T-cell (primary cell): ENCODE results near the gene SELENOT. TPM values are rescaled to one million over a fixed set of nuclear protein-coding genes. Genes with fewer than 3 reads are reported as not detected.

ENCODE experiments used
- ATAC-seq, 4 experiments: fragments of 200-7000 bp in 3 of 4; fragments of 150-1000 bp in 1 of 4; cut with Tn5 transposase; replicated peaks in 1 of 4; 1 replicate in 3 of 4; 2 replicates in 1 of 4; pipeline ENCODE4 v1.10.0; 2021; ENCODE audit warnings: moderate library complexity in 3 of 4, mild to moderate bottlenecking in 2 of 4, moderate number of reproducible peaks in 1 of 4
- CTCF ChIA-PET, 2 donors: fragments of 300-600 bp; sonication (Branson Sonifier 250); formaldehyde crosslinking; loops; one replicate each; lab custom pipeline; 2022; ENCODE audit warnings: antibody characterized with exemption in 2 of 2; lab: Charles Lee
- POLR2A ChIA-PET, 2 donors: fragments of 300-600 bp; sonication (Branson Sonifier 250); formaldehyde crosslinking; loops; one replicate each; lab custom pipeline; 2022; ENCODE audit warnings: antibody characterized with exemption in 2 of 2; lab: Charles Lee
- DNase-seq, 35 experiments: peaks; one replicate each; pipeline versions ENCODE4 v3.0.0 to v3.0.0-alpha.2; 2013 to 2023
- H3K27ac ChIP-seq: one replicate; pipeline ENCODE4 v1.5.1; 2013; ENCODE audit warnings: low read length
- H3K27me3 ChIP-seq, 2 experiments: replicated peaks in 1 of 2; 1 replicate in 1 of 2; 2 replicates in 1 of 2; pipeline versions ENCODE4 v1.6.1 to v1.7.0; 2013; ENCODE audit warnings: low read length in 1 of 2, mixed read lengths in 1 of 2; ENCODE audit not compliant: control insufficient read depth in 2 of 2, insufficient read depth in 2 of 2; ENCODE audit errors: extremely low read depth in 1 of 2
- H3K36me3 ChIP-seq, 2 donors: 1 replicate in 1 of 2; 2 replicates in 1 of 2; pipeline versions ENCODE4 v1.6.1 to v1.7.0; 2013; ENCODE audit warnings: low read length in 1 of 2; ENCODE audit not compliant: control insufficient read depth in 2 of 2, insufficient read depth in 1 of 2; ENCODE audit errors: extremely low read depth in 1 of 2
- H3K4me1 ChIP-seq, 2 experiments: 1 replicate in 1 of 2; 2 replicates in 1 of 2; pipeline versions ENCODE4 v1.6.1 to v1.7.0; 2013; ENCODE audit warnings: low read length in 2 of 2, mixed read lengths in 1 of 2; ENCODE audit not compliant: insufficient read depth in 2 of 2, control insufficient read depth in 1 of 2; ENCODE audit errors: extremely low read depth in 1 of 2
- H3K4me3 ChIP-seq, 2 donors: 1 replicate in 1 of 2; 2 replicates in 1 of 2; pipeline versions ENCODE4 v1.5.1 to v1.7.0; 2013; ENCODE audit warnings: mild to moderate bottlenecking in 2 of 2, low read length in 1 of 2, moderate library complexity in 1 of 2; ENCODE audit not compliant: control insufficient read depth in 1 of 2; ENCODE audit errors: extremely low read depth in 1 of 2
- H3K9me3 ChIP-seq: 2 replicates; pipeline ENCODE4 v1.7.0; 2013
- H3K27ac Mint-ChIP-seq, 2 donors: one replicate each; pipeline ENCODE4 v1.8.0; 2020 to 2021; ENCODE audit warnings: mild to moderate bottlenecking in 2 of 2, mixed read lengths in 2 of 2
- H3K27me3 Mint-ChIP-seq, 2 donors: one replicate each; pipeline ENCODE4 v1.8.0; 2021 to 2022; ENCODE audit warnings: mixed read lengths in 2 of 2
- H3K36me3 Mint-ChIP-seq: one replicate; pipeline ENCODE4 v1.8.0; 2021; ENCODE audit warnings: mixed read lengths
- H3K4me1 Mint-ChIP-seq, 3 donors: one replicate each; pipeline ENCODE4 v1.8.0; 2020 to 2022; ENCODE audit warnings: mixed read lengths in 3 of 3, mild to moderate bottlenecking in 1 of 3
- H3K4me3 Mint-ChIP-seq, 3 donors: one replicate each; pipeline ENCODE4 v1.8.0; 2020 to 2022; ENCODE audit warnings: mild to moderate bottlenecking in 3 of 3, mixed read lengths in 3 of 3, moderate library complexity in 3 of 3
- H3K9me3 Mint-ChIP-seq, 3 donors: one replicate each; pipeline ENCODE4 v1.8.0; 2020 to 2022; ENCODE audit warnings: mixed read lengths in 3 of 3
- WGBS: methylation state at CpG from one replicate; pipeline ENCODE4 v1.1.5; 2013; ENCODE audit warnings: missing lambda C conversion rate; ENCODE audit not compliant: insufficient coverage; 5-methylcytosine and 5-hydroxymethylcytosine counted together
- total RNA-seq, 35 experiments: library from RNA in 6 of 35; stranded (reverse) in 6 of 35; fragments of 120-200 nt in 1 of 35; gene quantifications; one replicate each; pipeline versions ENCODE4 v1.2.1 to v1.2.4 and lab custom pipeline; 2013 to 2026

SELENOT gene
- total RNA-seq, 5 donors from 2014 or later (not counting 1 experiment from before 2014, with no cell fraction given) = 64.1 to 85.9 (median 70.3) TPM

DNA sequence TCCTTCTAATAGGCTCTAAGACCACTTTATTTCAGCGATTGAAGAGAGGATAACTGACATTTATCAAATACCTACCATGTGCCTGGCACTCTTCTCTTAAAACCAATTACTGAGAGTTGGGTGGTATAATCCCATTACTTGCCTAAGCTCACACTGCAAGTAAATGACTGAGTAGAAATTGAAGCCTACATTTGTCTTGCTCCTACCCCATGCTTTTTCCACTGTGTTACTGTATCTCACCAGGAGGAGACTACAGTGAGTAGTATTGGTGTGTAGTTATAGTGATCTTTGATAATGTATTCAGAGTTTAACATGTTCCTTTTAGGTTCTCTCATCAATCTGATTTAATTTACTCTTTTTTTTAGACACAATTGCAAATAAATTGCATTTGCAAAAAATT is 35.8 kb upstream of the SELENOT start:
- no peaks in the 10 kb centered on the region for H3K9me3 Mint-ChIP-seq
- Histone ChIP-seq H3K27me3 (no peaks in the 10 kb centered on the region), H3K36me3 (peaks cover 0 to 46% of the 10 kb centered on the region in 2 donors), H3K27ac (no peak overlapping the region), H3K4me3 (no peak overlapping the region), H3K4me1 (no peaks in the 10 kb centered on the region), H3K9me3 (no peaks in the 10 kb centered on the region)
- H3K27ac Mint-ChIP-seq = no peak overlapping the region
- no peak overlapping the region for H3K4me3 Mint-ChIP-seq
- ChIA-PET CTCF (interaction anchor here in 1 of 2 donors (1.0 kb wide), 1 partner anchor 9 kb away, joined by 3 read pairs; no protein-coding TSS in a partner anchor), POLR2A (interaction anchor here in 1 of 2 donors (1.1 kb wide), 1 partner anchor 38 kb away, joined by 3 read pairs; no protein-coding TSS in a partner anchor)
- H3K4me1 Mint-ChIP-seq = no peaks in the 10 kb centered on the region
- H3K36me3 Mint-ChIP-seq = peaks cover 29% of the 10 kb centered on the region
- H3K27me3 Mint-ChIP-seq = no peaks in the 10 kb centered on the region
- DNase-seq = no peak
- no CpG with 5 or more reads among the region's 1 CpG for WGBS
- ATAC-seq = no peak

DNA sequence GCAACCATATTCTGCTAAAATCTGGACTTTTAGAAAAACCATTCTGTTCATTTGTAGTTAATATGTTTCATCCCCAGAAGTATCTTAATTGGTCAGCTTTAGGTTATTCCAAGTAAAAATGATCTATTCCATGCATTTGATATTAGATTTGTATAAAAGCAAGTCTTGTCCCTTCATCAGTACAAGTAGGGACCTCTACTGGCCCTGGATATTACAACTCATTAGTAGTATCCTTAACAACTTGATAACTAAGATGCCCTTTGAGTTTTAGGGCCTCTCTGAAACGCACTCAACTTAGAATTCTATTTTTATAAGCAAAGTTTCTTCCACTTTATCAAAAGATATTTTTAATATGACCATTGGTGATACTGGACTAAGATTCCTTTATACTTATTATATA is 25.3 kb upstream of the SELENOT start:
- H3K4me3 ChIP-seq = no peak overlapping the region
- H3K36me3 ChIP-seq = peaks cover 3 to 46% of the 10 kb centered on the region in 2 donors
- ATAC-seq (no peak), DNase-seq (no peak)
- CTCF ChIA-PET = interaction anchor here in 1 of 2 donors (0.5 kb wide), 1 partner anchor 28 kb away, joined by 6 read pairs; no protein-coding TSS in a partner anchor
- Mint-ChIP-seq H3K9me3 (no peaks in the 10 kb centered on the region), H3K36me3 (peaks cover 33% of the 10 kb centered on the region), H3K4me3 (no peak overlapping the region), H3K27me3 (no peaks in the 10 kb centered on the region), H3K27ac (peak overlapping the region; percentile 70), H3K4me1 (peaks cover 15 to 41% (median 30%) of the 10 kb centered on the region in 3 donors)
- H3K27ac ChIP-seq = no peak overlapping the region
- H3K9me3 ChIP-seq = no peaks in the 10 kb centered on the region
- no CpG with 5 or more reads among the region's 1 CpG for WGBS
- peaks cover 0 to 7% of the 10 kb centered on the region in 2 experiments for H3K4me1 ChIP-seq
- no peaks in the 10 kb centered on the region for H3K27me3 ChIP-seq
- POLR2A ChIA-PET = interaction anchor here in 1 of 2 donors (0.6 to 1.1 kb wide), 2 partner anchors 31 to 158 kb away, joined by 3 to 6 read pairs; no protein-coding TSS in a partner anchor

DNA sequence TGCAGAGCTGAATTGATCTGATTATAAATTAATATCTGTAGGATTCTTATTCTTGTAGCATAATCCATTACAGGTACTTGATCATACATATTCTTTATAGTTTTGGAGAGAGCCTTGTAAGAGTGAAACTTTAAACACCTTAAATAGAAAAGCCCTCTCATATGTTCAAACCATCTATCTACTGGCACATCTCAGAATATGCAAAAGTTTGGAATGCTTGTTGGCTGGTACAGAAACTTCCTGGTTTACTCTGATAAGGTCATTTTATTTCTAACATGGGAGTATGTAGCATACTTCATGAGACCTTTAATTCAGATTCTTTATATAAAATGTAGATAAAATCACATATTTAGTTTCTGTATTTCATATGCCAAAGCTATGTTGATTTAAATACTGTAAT is 21.9 kb upstream of the SELENOT start:
- H3K4me1 Mint-ChIP-seq = peaks cover 6 to 19% (median 15%) of the 10 kb centered on the region in 3 donors
- no peak overlapping the region for H3K4me3 Mint-ChIP-seq
- no peaks in the 10 kb centered on the region for H3K27me3 Mint-ChIP-seq
- no peak overlapping the region for H3K27ac Mint-ChIP-seq
- peaks cover 0 to 59% of the 10 kb centered on the region in 2 donors for H3K36me3 ChIP-seq
- H3K27ac ChIP-seq = no peak overlapping the region
- ATAC-seq = no peak
- no peak for DNase-seq
- no peaks in the 10 kb centered on the region for H3K27me3 ChIP-seq
- ChIA-PET CTCF (no interaction called here), POLR2A (no interaction called here)
- no peaks in the 10 kb centered on the region for H3K9me3 Mint-ChIP-seq
- peaks cover 0 to under 1% of the 10 kb centered on the region in 2 experiments for H3K4me1 ChIP-seq
- H3K9me3 ChIP-seq = no peaks in the 10 kb centered on the region
- H3K36me3 Mint-ChIP-seq = peaks cover 40% of the 10 kb centered on the region
- H3K4me3 ChIP-seq = no peak overlapping the region

DNA sequence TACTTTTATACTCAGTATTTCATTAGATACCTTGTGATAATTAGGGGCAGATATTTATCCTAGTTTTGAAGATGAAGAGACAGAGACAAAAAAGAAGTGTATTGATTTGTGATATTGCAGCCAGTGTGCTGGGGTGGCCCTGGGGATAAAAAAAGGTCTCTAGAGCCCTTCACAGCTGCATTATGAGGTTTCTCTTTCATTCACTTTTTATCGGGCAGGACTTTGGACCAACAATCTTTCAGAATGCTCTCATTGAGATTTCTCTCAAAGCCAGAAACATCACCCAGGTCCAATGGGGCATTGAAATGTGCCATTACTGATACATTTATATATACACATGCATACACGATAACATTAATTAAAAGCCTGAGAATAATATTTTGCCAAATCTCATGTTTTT is 20.5 kb upstream of the SELENOT start:
- Histone ChIP-seq H3K27ac (no peak overlapping the region), H3K27me3 (no peaks in the 10 kb centered on the region), H3K9me3 (no peaks in the 10 kb centered on the region), H3K4me1 (no peaks in the 10 kb centered on the region), H3K4me3 (no peak overlapping the region), H3K36me3 (peaks cover 0 to 45% of the 10 kb centered on the region in 2 donors)
- DNase-seq (no peak), ATAC-seq (no peak)
- 71% methylated on average over 1 of the region's 2 CpGs for WGBS
- H3K4me1 Mint-ChIP-seq = peaks cover 0 to 8% (median 4%) of the 10 kb centered on the region in 3 donors
- no peaks in the 10 kb centered on the region for H3K9me3 Mint-ChIP-seq
- H3K27me3 Mint-ChIP-seq = no peaks in the 10 kb centered on the region
- CTCF ChIA-PET = no interaction called here
- POLR2A ChIA-PET = no interaction called here
- no peak overlapping the region for H3K4me3 Mint-ChIP-seq
- peak overlapping the region in 1 of 2 donors; percentile 66 for H3K27ac Mint-ChIP-seq
- H3K36me3 Mint-ChIP-seq = peaks cover 28% of the 10 kb centered on the region

DNA sequence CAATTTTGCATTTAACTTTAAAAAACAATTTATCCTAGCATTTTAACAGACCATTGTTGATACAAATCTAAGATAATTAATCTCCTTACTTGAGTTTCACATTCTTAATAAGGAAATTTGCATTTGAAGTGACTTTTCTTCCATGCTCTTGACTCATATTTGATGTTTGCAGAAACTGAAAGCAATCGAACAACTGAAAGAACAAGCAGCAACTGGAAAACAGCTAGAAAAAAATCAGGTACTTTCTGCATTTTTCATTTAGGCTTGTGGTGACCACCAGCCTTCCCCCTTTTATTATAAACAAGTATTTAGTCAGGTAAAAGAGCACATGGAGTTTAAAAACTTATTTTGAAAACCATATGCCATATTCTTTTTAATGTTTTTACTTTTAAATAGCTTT is 20.1 kb upstream of the SELENOT start:
- H3K27ac ChIP-seq = no peak overlapping the region
- no peaks in the 10 kb centered on the region for H3K27me3 Mint-ChIP-seq
- ATAC-seq (no peak), DNase-seq (no peak)
- H3K36me3 ChIP-seq = peaks cover 0 to 44% of the 10 kb centered on the region in 2 donors
- no peaks in the 10 kb centered on the region for H3K9me3 Mint-ChIP-seq
- no peaks in the 10 kb centered on the region for H3K4me1 ChIP-seq
- H3K4me1 Mint-ChIP-seq = peaks cover 0 to 7% (median 0%) of the 10 kb centered on the region in 3 donors
- no peak overlapping the region for H3K4me3 ChIP-seq
- ChIA-PET CTCF (no interaction called here), POLR2A (no interaction called here)
- H3K27me3 ChIP-seq = no peaks in the 10 kb centered on the region
- H3K36me3 Mint-ChIP-seq = peaks cover 25% of the 10 kb centered on the region
- no peak overlapping the region for H3K27ac Mint-ChIP-seq
- no CpG with 5 or more reads among the region's 1 CpG for WGBS
- no peaks in the 10 kb centered on the region for H3K9me3 ChIP-seq
- no peak overlapping the region for H3K4me3 Mint-ChIP-seq

DNA sequence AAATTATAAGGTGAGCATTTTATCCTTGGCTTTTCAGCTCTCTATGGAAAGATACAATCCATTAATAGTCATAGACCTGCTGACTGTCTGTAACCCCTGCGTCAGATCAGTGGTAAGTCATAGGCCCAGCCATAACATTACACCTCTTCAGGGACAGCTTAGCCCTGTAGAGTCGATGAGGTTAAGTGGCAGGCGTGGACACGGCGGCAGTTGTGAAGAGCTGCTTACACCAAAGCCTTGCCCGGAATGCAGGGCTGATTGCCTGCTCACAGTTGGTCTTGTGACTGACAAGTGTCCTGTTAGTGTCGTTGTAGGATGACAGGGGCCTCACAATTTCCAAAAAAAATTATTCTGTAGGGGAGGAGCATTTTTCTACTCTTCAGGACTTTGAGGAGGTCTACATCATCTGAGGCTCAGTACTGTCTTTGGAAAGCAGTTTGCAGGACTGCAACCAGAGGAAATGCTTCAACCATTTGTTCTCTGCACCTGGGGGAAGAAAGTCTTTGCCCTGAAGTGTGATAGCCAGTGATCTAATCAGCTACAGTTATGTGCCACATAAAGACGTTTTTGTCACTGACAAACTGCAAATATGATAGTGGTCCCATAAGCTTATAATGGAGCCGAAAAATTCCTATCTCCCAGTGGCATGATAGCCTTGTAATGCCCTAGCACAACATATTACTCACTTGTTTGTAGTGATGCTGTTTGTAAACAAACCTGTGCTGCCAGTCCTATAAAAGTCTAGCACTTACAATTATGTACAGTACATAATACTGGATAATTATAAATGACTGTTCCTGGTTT is 14.9 kb upstream of the SELENOT start:
- H3K4me3 Mint-ChIP-seq = no peak overlapping the region
- Histone ChIP-seq H3K4me1 (no peaks in the 10 kb centered on the region), H3K9me3 (no peaks in the 10 kb centered on the region), H3K4me3 (no peak overlapping the region), H3K27ac (no peak overlapping the region), H3K27me3 (no peaks in the 10 kb centered on the region), H3K36me3 (peaks cover 0 to 24% of the 10 kb centered on the region in 2 donors)
- peak overlapping the region; percentile 72 to 73 for H3K27ac Mint-ChIP-seq
- ATAC-seq (no peak), DNase-seq (no peak)
- no peaks in the 10 kb centered on the region for H3K27me3 Mint-ChIP-seq
- H3K36me3 Mint-ChIP-seq = peaks cover 14% of the 10 kb centered on the region
- peaks cover 8 to 16% (median 10%) of the 10 kb centered on the region in 3 donors for H3K4me1 Mint-ChIP-seq
- CTCF ChIA-PET = interaction anchor here (0.6 to 1.5 kb wide), 2 partner anchors 40 to 249 kb away, joined by 3 to 5 read pairs; no protein-coding TSS in a partner anchor
- 87% methylated on average over 3 of the region's 9 CpGs for WGBS
- no peaks in the 10 kb centered on the region for H3K9me3 Mint-ChIP-seq
- POLR2A ChIA-PET = interaction anchor here (0.6 to 0.7 kb wide), 3 partner anchors 22 to 175 kb away, joined by 3 to 6 read pairs (median 3); partner anchors contain the start of gene SIAH2 (in 1 of the 2)
